ENCODE measurements around the gene DIAPH3. TPM values are rescaled to one million over a fixed set of nuclear protein-coding genes. Genes with fewer than 3 reads are reported as not detected.

DIAPH3 gene
- total RNA-seq, 2 experiments from 2014 or later: 0.08 to 0.11 TPM

GRCh38 chr13:59867867-59868266 lies 295.9 kb downstream of the DIAPH3 start:
- no peaks in the 10 kb centered on the region for H3K9me3 ChIP-seq (ENCODE audit: control insufficient read depth in 1 of 2, insufficient read depth in 1 of 2, low read length in 2 of 2)
- DNase-seq (no peak), ATAC-seq (ENCODE audit: poor library complexity) (no peak)
- no peaks in the 10 kb centered on the region for H3K4me1 ChIP-seq (ENCODE audit: insufficient read depth, low read length)
- H3K36me3 ChIP-seq (ENCODE audit: insufficient read depth, low read length): no peaks in the 10 kb centered on the region
- intact Hi-C loops (cut with DNase I, micrococcal nuclease): no loop called here
- H3K4me1 Mint-ChIP-seq (ENCODE audit: low read depth): no peaks in the 10 kb centered on the region
- no peak overlapping the region for H3K4me3 Mint-ChIP-seq
- no peaks in the 10 kb centered on the region for H3K9me3 Mint-ChIP-seq
- no peak overlapping the region for H3K27ac ChIP-seq (ENCODE audit: low read depth in 1 of 2, low read length in 2 of 2)
- CTCF ChIA-PET: no interaction called here
- no peaks in the 10 kb centered on the region for H3K27me3 Mint-ChIP-seq
- H3K4me3 ChIP-seq (ENCODE audit: low read length): no peak overlapping the region
- no peaks in the 10 kb centered on the region for H3K27me3 ChIP-seq (ENCODE audit: control insufficient read depth in 1 of 2, insufficient read depth in 2 of 2, low read length in 2 of 2)
- no peak overlapping the region for H3K27ac Mint-ChIP-seq
- no peaks in the 10 kb centered on the region for H3K36me3 Mint-ChIP-seq (ENCODE audit: low read depth)
- POLR2A ChIA-PET: no interaction called here
- no peak for TF ChIP-seq CTCF (IDR thresholded peaks at IDR 0.05)

GRCh38 chr13:59865398-59865797 lies 298.3 kb downstream of the DIAPH3 start:
- no peaks in the 10 kb centered on the region for H3K36me3 Mint-ChIP-seq (ENCODE audit: low read depth)
- no peak for DNase-seq
- H3K4me1 Mint-ChIP-seq (ENCODE audit: low read depth): no peaks in the 10 kb centered on the region
- POLR2A ChIA-PET: no interaction called here
- CTCF ChIA-PET: no interaction called here
- H3K27ac Mint-ChIP-seq: no peak overlapping the region
- H3K9me3 Mint-ChIP-seq: no peaks in the 10 kb centered on the region
- TF ChIP-seq CTCF (IDR thresholded peaks at IDR 0.05): no peak
- no peaks in the 10 kb centered on the region for H3K27me3 Mint-ChIP-seq
- Histone ChIP-seq H3K27me3 (ENCODE audit: control insufficient read depth in 1 of 2, insufficient read depth in 2 of 2, low read length in 2 of 2) (no peaks in the 10 kb centered on the region), H3K36me3 (ENCODE audit: insufficient read depth, low read length) (no peaks in the 10 kb centered on the region), H3K4me1 (ENCODE audit: insufficient read depth, low read length) (no peaks in the 10 kb centered on the region), H3K4me3 (ENCODE audit: low read length) (no peak overlapping the region), H3K27ac (ENCODE audit: low read depth in 1 of 2, low read length in 2 of 2) (no peak overlapping the region), H3K9me3 (ENCODE audit: control insufficient read depth in 1 of 2, insufficient read depth in 1 of 2, low read length in 2 of 2) (no peaks in the 10 kb centered on the region)
- no peak for ATAC-seq (ENCODE audit: poor library complexity)
- no peak overlapping the region for H3K4me3 Mint-ChIP-seq
- intact Hi-C loops (cut with DNase I, micrococcal nuclease): no loop called here

GRCh38 chr13:59863621-59864020 lies 300.1 kb downstream of the DIAPH3 start:
- ChIA-PET POLR2A (no interaction called here), CTCF (no interaction called here)
- Mint-ChIP-seq H3K27me3 (no peaks in the 10 kb centered on the region), H3K4me3 (no peak overlapping the region), H3K4me1 (ENCODE audit: low read depth) (no peaks in the 10 kb centered on the region), H3K9me3 (no peaks in the 10 kb centered on the region), H3K27ac (no peak overlapping the region), H3K36me3 (ENCODE audit: low read depth) (no peaks in the 10 kb centered on the region)
- Histone ChIP-seq H3K4me1 (ENCODE audit: insufficient read depth, low read length) (no peaks in the 10 kb centered on the region), H3K36me3 (ENCODE audit: insufficient read depth, low read length) (no peaks in the 10 kb centered on the region), H3K27ac (ENCODE audit: low read depth in 1 of 2, low read length in 2 of 2) (no peak overlapping the region), H3K4me3 (ENCODE audit: low read length) (no peak overlapping the region), H3K27me3 (ENCODE audit: control insufficient read depth in 1 of 2, insufficient read depth in 2 of 2, low read length in 2 of 2) (no peaks in the 10 kb centered on the region), H3K9me3 (ENCODE audit: control insufficient read depth in 1 of 2, insufficient read depth in 1 of 2, low read length in 2 of 2) (no peaks in the 10 kb centered on the region)
- ATAC-seq (ENCODE audit: poor library complexity) (no peak), DNase-seq (no peak)
- intact Hi-C loops (cut with DNase I, micrococcal nuclease): no loop called here
- no peak for TF ChIP-seq CTCF (IDR thresholded peaks at IDR 0.05)

All from CD4-positive, alpha-beta T cell (primary cell).